Lower lobe of right lung (tissue), 2 donors: ENCODE data around the gene TSPOAP1. TPM values are rescaled to one million over a fixed set of nuclear protein-coding genes. Genes with fewer than 3 reads are reported as not detected.

Experiments
- ATAC-seq, 2 donors: fragments of 200-7000 bp; cut with Tn5 transposase; one replicate each; pipeline ENCODE4 v1.9.1; 2020 to 2022; ENCODE audit warnings: mild to moderate bottlenecking in 2 of 2, moderate library complexity in 2 of 2
- DNase-seq: peaks from one replicate; pipeline ENCODE4 v3.0.0-alpha.2; 2020
- H3K27ac ChIP-seq: fragments of 200-600 bp; one replicate; pipeline ENCODE4 v1.8.0; 2022
- H3K27me3 ChIP-seq: fragments of 200-600 bp; one replicate; pipeline ENCODE4 v1.8.0; 2022; ENCODE audit warnings: low read depth
- H3K36me3 ChIP-seq: fragments of 200-600 bp; one replicate; pipeline ENCODE4 v1.8.0; 2022; ENCODE audit warnings: mild to moderate bottlenecking
- H3K4me1 ChIP-seq: fragments of 200-600 bp; one replicate; pipeline ENCODE4 v1.8.0; 2022
- H3K4me3 ChIP-seq: fragments of 200-600 bp; one replicate; pipeline ENCODE4 v1.8.0; 2022; ENCODE audit warnings: mild to moderate bottlenecking
- H3K9me3 ChIP-seq: fragments of 200-600 bp; one replicate; pipeline ENCODE4 v1.8.0; 2022
- intact Hi-C: fragments of 100-400 bp; cut with DNase I; formaldehyde crosslinking; loops from one replicate; pipeline ENCODE4 v1.11.0; 2022
- total RNA-seq: library from RNA; stranded (reverse); fragmentation: NEBNext Ultra II Directional; extraction: Animal tissue kit (Norgen Biotek cat#: 25700); gene quantifications from one replicate; pipeline ENCODE4 v1.2.1, GENCODE V29; 2021
- TF ChIP-seq, protein P1 (sequence below): fragments of 200-600 bp; IDR thresholded peaks from one replicate; pipeline ENCODE4 v1.8.0; 2022; ENCODE audit warnings: antibody characterized with exemption, mild to moderate bottlenecking
- donor health status: DM: no; HTN: yes; CAD: no; lungs with severe emphysema.

Gene TSPOAP1
- total RNA-seq, 1 donor from 2014 or later, result 20.2 TPM

DNA sequence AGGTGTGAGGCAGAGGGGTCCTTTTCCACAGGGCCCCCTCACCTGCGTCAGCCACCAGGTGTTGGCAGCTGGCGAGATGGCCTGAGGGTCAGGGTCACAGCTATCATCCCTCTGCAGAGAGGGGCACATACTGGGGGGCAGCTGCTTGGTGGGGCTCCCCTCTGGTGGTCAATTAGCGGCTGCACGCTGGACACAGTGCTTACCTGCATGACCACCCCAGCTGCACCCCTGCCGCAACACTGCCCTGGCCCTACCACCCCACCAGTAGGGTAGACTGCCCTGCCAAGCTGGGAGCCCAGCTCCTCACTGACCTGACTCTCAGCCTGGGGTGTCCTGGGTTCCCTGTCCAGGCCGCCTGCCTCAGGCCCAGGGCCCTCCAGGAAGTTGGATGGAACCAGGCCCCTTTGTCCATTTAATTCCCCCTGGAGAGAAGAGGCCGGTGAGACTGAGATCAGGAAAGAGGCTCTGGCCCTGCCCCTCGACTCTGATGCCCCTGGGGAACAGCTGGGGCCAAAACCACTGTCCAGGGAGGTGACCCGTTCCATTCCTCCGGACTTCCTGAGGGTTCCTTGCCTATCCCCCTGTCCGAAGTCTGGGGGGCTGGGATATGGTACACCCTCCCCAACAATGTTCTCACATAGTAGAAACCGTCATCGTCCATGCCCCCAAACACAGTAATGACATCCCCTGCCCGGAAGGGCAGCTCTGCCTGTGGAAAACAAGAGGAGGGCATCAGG lies 23.7 kb downstream of the TSPOAP1 start:
- no peaks in the 10 kb centered on the region for H3K27me3 ChIP-seq
- ATAC-seq (no peak), DNase-seq (no peak)
- TF ChIP-seq, protein P1, sequence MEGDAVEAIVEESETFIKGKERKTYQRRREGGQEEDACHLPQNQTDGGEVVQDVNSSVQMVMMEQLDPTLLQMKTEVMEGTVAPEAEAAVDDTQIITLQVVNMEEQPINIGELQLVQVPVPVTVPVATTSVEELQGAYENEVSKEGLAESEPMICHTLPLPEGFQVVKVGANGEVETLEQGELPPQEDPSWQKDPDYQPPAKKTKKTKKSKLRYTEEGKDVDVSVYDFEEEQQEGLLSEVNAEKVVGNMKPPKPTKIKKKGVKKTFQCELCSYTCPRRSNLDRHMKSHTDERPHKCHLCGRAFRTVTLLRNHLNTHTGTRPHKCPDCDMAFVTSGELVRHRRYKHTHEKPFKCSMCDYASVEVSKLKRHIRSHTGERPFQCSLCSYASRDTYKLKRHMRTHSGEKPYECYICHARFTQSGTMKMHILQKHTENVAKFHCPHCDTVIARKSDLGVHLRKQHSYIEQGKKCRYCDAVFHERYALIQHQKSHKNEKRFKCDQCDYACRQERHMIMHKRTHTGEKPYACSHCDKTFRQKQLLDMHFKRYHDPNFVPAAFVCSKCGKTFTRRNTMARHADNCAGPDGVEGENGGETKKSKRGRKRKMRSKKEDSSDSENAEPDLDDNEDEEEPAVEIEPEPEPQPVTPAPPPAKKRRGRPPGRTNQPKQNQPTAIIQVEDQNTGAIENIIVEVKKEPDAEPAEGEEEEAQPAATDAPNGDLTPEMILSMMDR, result no peak
- H3K9me3 ChIP-seq, result no peaks in the 10 kb centered on the region
- intact Hi-C loops, result no loop called here
- H3K36me3 ChIP-seq, result no peaks in the 10 kb centered on the region
- no peak overlapping the region for H3K27ac ChIP-seq
- H3K4me3 ChIP-seq, result no peak overlapping the region
- no peaks in the 10 kb centered on the region for H3K4me1 ChIP-seq

DNA sequence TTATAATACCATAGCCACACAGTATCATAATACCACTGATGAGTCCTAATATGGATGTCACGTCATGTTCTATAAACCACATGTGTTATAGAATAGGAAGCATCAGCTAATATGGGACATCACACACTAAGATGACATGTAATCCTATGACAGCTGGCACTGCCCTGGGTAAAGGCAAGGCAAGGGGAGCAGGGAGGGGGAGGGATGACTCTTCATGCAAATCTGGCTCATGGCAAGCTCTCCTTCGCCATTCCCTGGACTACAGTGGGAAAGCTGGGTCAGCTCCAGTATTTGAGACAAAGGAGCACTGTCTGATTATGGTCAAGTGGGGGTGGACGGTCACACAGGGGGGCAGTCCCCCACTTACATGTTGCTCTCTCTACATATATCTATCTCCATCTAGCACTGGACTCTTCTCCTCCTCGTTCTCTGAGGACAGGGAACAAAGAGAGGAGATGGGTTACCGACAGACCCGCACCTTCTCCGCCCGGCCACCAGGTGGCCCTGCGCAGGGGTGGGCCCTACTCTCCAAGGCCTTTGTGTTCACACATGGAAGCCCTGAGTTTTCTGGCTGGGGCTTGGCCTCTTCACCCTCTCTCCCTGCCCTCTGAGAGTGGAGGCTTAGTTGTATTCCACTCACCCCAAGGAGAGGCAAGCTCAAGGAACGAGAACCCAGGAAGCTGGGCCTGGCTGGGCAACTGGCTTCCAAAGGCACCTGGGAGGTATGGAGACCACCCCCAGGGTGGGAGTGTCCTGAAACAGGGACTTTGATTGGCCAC lies 24.4 kb downstream of the TSPOAP1 start:
- no peak overlapping the region for H3K27ac ChIP-seq
- H3K36me3 ChIP-seq, result no peaks in the 10 kb centered on the region
- intact Hi-C loops, result no loop called here
- H3K27me3 ChIP-seq, result no peaks in the 10 kb centered on the region
- DNase-seq, result peak; percentile 74
- no peaks in the 10 kb centered on the region for H3K9me3 ChIP-seq
- TF ChIP-seq, protein P1, result peak; percentile 79
- no peak overlapping the region for H3K4me3 ChIP-seq
- ATAC-seq, result peak; percentile 77 to 81
- H3K4me1 ChIP-seq, result no peaks in the 10 kb centered on the region

DNA sequence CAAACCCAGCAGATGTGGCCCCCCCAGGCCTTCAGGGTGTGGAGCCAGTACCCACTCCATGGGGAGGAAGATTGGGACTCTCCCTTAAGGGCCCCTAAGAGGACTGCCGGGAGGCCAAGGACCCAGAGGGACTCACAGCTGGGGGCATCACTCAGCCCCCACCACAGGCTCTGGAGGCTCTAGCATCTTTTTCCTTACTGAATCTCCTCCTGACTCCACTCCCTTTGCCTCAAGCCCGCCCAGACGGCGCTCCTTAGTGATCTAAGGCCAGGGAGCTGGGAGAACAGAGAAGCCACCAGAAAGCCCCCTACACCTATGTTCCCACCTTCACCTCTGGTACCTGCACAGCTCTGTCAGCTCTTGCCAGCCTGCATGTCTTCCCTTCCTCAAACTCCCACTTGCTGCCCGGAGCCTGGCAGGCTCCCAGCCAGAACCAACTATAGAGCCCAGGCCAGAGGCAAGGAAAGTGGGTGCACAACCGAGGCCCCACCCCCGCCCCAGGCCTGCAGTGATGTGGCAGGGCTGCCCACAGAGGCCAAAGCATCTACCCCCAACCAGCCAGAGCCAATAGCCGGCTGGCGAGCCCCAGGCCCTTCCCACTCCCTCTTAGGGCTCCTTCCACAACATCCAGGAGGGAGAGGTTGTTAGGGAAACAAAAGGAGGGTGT lies 25.5 kb downstream of the TSPOAP1 start:
- TF ChIP-seq, protein P1, result no peak
- Histone ChIP-seq H3K36me3 (no peaks in the 10 kb centered on the region), H3K4me1 (no peaks in the 10 kb centered on the region), H3K27me3 (no peaks in the 10 kb centered on the region), H3K4me3 (no peak overlapping the region), H3K9me3 (no peaks in the 10 kb centered on the region), H3K27ac (no peak overlapping the region)
- ATAC-seq (no peak), DNase-seq (no peak)
- intact Hi-C loops, result no loop called here

DNA sequence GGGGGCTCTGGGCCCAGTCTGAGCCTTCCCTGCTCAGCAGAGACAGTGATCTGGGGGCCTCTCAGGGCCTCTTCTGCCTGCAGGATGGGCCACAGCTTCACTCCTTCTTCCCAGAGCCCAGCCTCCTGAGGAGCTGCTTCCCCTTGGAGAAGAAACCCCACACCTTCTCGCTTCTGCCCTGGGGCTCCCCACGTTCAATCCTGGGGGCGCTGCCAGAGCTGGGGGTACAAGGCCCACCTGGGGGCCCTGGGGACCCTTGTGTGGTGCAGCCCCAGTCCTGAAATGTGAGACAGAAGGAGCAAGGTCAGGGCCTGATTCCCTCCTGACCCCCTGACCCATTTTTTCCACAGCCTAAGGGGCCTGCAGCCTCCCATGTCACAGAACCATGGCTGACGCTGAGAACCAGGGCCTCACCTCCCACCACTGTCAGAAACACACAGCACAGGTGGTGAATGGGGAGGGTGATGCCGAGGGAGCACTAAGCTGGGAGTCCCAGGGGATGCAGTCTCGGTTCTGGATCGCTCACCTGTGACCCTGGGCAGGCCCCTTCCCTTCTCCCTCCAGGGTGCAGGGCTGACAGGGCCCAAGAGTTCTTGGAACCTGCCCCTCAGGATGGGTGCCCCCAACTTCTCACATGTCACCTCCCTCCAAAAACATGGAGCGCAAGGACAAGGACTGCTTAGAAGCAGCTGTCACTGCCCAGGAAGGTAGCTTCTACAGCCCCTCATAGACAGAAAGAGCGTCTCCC lies 26.2 kb downstream of the TSPOAP1 start:
- TF ChIP-seq, protein P1, result no peak
- H3K4me1 ChIP-seq, result no peaks in the 10 kb centered on the region
- H3K27ac ChIP-seq, result no peak overlapping the region
- H3K4me3 ChIP-seq, result no peak overlapping the region
- no peaks in the 10 kb centered on the region for H3K9me3 ChIP-seq
- ATAC-seq (no peak), DNase-seq (peak; percentile 18)
- no peaks in the 10 kb centered on the region for H3K36me3 ChIP-seq
- intact Hi-C loops, result no loop called here
- no peaks in the 10 kb centered on the region for H3K27me3 ChIP-seq

DNA sequence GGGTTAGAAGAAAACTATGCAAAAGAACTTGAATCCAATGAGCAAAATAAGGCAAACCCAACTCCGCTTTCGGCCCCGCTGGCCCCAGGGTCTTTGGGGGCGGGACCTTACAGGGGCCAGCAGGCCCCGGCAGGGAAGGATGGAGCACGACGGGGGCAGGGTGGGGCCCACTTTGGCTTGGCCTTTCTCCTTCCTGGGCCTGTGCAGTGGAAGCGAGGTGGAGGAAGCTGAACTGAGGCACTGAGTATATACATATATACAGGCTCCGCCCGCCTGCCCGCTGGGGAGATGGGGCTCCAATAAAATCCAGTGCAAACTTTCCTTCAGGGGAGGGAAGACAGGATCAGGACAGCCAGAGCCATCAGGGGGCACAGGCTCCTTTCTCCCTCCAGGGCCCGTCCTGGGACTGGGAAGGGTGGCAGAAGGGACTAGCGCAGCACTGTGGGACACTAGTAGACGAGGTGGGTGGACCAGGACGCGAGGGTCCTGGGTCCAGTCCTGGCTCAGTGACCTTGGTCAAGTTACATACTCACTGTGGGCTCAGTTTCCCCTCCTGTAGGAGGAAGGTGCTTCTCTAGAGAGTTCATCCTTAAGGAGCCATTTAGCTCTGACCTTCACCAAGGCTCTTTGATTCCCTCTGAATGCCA lies 27.0 kb downstream of the TSPOAP1 start:
- H3K4me1 ChIP-seq, result no peaks in the 10 kb centered on the region
- H3K27me3 ChIP-seq, result no peaks in the 10 kb centered on the region
- ATAC-seq, result no peak
- TF ChIP-seq, protein P1, result no peak
- H3K9me3 ChIP-seq, result no peaks in the 10 kb centered on the region
- no peak overlapping the region for H3K27ac ChIP-seq
- no peak for DNase-seq
- H3K36me3 ChIP-seq, result no peaks in the 10 kb centered on the region
- intact Hi-C loops, result no loop called here
- no peak overlapping the region for H3K4me3 ChIP-seq
